Adipose tissue (tissue), 3 donors: ENCODE data around the gene ZDHHC24. TPM values are rescaled to one million over a fixed set of nuclear protein-coding genes. Genes with fewer than 3 reads are reported as not detected.
A peak's percentile ranks its signal among the peaks of the same experiment; 100 is the strongest.
"Not testable (repeated sequence)": the region's sequence is repeated elsewhere in the genome, so short reads cannot be mapped to it uniquely, and the experiment has no call there.

ENCODE experiments used
- H3K27ac ChIP-seq: one replicate; pipeline ENCODE4 v1.5.1; 2013; ENCODE audit warnings: low read depth, low read length
- WGBS, 3 donors: extraction: QIAGEN DNeasy Blood & Tissue Kit; methylation state at CpG; one replicate each; pipeline ENCODE4 v1.1.7; 2013; 5-methylcytosine and 5-hydroxymethylcytosine counted together
- polyA plus RNA-seq, 3 donors: library from polyadenylated mRNA; stranded (reverse); fragments of 200-250 nt; gene quantifications; one replicate each; pipeline ENCODE4 v1.2.3, GENCODE V29; 2013
- donor health status: healthy with polysubstance abuse.
- donor health status: Bipolar disorder and iron deficiency.
- donor health status: healthy.

ZDHHC24 gene, protein sequence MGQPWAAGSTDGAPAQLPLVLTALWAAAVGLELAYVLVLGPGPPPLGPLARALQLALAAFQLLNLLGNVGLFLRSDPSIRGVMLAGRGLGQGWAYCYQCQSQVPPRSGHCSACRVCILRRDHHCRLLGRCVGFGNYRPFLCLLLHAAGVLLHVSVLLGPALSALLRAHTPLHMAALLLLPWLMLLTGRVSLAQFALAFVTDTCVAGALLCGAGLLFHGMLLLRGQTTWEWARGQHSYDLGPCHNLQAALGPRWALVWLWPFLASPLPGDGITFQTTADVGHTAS
- polyA plus RNA-seq = 10 to 100 TPM in 2 of 3 donors, 1 to 10 TPM in 1; 8.2 to 12.2 (median 10.8) TPM

DNA sequence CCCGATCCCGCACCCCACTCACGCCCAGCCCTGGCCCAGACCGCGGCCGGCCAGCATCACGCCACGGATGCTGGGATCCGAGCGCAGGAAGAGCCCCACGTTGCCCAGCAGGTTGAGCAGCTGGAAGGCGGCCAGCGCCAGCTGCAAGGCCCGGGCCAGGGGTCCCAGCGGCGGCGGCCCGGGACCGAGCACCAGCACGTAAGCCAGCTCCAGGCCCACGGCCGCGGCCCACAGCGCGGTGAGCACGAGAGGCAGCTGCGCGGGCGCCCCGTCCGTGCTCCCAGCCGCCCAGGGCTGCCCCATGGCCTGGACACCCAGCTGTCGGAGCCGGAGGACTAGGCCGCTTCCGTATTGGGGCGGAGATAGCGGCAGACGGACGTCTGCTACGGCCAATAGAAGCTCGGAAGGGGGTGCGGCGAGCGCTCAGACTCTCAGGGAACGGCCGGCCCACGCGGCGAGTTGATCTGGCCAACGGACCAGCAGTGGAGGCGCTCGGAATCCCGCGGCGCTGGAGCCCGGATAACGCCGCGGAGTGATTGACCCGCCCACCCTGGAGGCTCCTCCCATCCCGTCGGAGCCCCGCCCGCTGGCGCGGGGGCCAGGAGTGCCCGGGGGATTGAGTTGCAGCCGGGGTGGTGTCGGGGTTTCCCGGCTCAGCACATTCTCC, at the start of gene ZDHHC24:
Gene ZDHHC24, minus strand, starts transcription at position 348 of the 667 bp plus-strand sequence. Its CDS starts 45 bp downstream, at position 303.
- 0% methylated on average over 62 to 71 of the region's 71 CpGs for WGBS, 3 donors
- no peak within 1 kb of the TSS for H3K27ac ChIP-seq

DNA sequence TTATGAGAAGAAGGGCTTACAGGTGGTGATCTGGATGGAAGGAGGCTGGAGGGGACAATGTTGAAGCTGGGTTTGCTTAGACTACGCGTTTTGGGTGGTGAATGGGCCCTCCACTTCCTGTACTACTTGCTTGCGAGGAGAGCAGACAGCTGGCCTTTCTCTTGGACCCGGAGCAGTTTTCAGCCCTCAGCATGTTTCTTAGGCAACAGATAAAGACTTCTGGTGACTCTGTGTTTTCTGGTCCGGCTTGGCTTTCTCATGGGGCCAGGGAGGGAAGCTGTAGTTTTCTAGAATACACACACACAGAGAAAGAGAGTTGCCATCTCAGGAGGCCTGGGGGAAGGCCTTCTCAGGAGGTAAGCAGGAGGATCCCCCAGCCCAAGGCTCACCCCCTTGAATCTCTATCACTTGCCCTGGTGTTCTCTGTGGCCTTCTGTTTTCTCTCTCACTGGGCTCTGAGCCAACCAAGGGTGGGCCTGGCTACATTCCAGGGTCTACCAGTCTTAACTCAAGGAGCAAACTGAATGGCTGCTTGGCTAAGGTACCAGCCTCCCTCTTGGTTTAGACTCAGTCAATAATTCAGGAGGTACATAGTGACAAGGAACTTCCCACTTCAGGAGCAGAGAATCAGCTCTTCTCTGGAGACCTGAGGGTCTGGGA, 49.5 kb upstream of the ZDHHC24 start:
- 22 to 65% (median 41%) methylated on average over 5 of the region's 5 CpGs for WGBS, 3 donors

DNA sequence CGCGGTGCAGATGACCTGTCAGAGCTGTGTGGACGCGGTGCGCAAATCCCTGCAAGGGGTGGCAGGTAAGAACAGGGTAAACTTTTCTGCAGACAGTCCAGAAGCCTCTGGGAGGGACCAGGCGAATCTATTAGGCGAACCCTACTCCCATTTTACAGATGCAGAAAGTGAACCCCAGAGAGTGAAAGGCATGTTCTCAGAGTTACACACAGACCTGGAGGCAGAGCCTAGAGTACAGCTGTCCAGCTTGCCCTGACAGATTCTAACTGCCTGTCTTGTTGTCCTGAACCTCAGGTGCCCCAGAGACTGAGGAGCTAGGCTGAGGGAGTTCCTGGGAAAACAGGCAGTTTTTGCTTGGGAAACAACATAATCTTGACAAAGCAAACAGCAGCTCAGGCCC, 47.8 kb upstream of the ZDHHC24 start:
- H3K27ac ChIP-seq = no peak overlapping the region
- WGBS, 3 donors = 51 to 65% (median 60%) methylated on average over 7 of the region's 7 CpGs

More for the DNA sequence above, 49.5 kb upstream of the ZDHHC24 start:
- H3K27ac ChIP-seq = no peak overlapping the region

DNA sequence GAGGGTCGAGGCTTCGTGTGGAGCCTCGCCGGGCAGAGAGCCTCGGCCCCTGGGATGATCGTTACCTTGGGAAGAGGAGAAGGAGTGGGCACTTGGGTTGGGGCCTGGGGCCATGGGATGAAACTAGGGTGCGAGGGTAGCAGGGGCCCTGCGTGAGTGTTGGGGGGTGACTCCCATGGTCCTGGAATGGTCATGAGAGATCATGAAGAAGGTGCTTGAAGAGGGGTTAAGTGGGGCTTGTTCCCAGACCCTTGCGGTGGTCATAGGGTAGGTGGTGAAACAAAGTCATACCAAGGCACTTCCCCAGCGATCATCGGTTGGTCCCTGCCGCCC, 47.4 kb upstream of the ZDHHC24 start:
- no peak overlapping the region for H3K27ac ChIP-seq
- WGBS, 3 donors = 6 to 16% (median 7%) methylated on average over 12 of the region's 12 CpGs

DNA sequence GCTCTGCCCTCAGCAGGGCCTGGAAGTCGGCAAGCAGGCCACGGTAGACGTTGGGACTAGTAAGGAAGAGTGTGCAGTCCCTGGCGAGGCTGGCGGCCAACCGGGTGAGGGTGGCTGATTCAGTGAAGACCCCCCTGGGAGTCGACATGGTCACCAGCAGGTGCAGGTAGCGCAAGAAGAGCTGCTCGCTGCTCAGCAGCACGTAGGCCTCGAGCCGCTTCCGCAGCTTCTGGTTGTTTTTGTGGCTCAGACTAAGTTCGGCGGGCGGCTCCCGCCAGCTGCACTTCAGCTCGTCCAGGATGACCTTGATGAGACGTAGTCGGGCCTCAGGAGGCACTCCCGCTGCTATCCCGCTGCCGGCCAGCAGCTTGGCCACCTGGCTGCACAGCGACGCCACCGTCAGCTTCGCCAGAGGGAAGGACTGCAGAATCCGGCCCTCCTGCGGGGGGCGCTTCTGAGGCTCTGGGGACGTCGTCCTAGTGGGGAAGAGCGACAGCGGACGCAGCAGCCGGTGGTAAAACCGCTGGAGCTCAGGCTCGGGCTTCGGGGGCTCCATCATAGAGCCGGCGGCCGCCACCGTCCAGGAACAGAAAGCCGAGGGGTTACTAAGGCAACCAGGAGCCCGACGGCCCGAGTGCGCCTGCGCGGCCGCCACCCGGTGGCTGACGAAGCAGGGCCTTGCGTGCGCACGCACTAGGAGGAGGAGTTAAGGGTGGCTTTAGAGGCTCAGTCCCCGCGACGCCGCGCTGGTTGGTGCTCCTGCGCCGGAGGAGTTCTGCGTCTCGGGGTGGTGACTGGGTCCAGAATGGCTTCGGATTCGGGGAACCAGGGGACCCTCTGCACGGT, 46.8 kb upstream of the ZDHHC24 start, which contains the start of the genes CCDC87 and CCS:
Gene CCDC87, minus strand, starts transcription at position 607 of the 846 bp plus-strand sequence. Its CDS starts 48 bp downstream, at position 559.
Gene CCS, plus strand, starts transcription at position 729 of the 846 bp plus-strand sequence. Its CDS starts 77 bp downstream, at position 806.
- WGBS, 3 donors = 12 to 17% (median 14%) methylated on average over 65 to 68 of the region's 68 CpGs
- H3K27ac ChIP-seq = peak within 1 kb of the TSS; percentile 47

DNA sequence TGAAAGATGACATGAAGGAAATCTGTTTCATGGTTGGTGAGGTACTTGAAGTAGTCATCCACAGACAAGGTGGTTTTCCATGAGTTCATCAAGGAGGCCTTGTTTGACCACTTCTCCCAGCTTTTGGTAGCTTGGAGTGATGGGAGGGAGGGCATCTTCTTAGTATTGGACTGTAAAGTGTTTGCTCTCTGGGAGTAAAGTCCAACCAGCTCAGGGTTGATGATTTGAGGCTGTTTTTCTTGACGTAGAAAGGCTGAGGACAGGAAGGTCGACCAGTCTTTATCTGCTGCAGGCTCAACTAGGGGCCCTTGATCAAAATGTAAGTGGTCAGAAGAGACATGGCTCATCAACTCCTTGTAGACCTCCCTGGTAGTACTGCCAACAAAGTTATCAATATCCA, 45.3 kb upstream of the ZDHHC24 start:
- no peak overlapping the region for H3K27ac ChIP-seq
- WGBS, 3 donors = 66 to 91% (median 89%) methylated on average over 2 of the region's 2 CpGs

DNA sequence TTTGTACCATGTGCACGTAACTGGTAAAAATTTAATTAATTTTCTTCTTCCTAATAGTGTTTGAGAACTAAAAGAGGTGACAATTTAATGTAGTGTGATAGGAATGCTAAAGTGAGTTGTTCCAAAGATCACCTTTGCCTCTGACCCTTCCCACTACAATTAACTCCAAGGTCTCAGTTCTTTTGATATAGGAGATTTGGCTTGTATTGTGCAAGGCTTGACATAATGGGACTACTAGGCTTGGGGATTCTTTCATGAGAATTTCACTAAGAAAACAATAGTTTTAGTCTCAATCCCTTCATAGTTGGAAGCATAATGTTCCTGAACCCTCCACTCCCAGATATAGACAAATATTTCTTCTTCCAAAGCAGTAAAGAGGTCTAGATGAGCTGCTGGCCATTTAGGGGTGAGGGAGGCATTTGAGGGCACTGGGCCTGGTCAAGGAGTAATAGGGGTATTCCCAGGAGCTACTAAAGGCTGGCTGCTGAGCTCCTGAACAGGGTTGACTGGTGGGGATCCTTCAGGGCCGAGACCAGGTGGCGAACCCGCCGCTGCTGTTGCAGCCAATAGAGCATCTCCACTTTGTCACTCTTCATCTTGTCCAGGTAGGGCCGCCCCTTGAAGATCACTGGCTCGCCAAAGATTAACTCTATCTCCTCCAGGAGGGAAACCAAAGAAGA, 44.3 kb upstream of the ZDHHC24 start:
- H3K27ac ChIP-seq = no peak overlapping the region
- WGBS, 3 donors = 95 to 99% (median 97%) methylated on average over 7 of the region's 7 CpGs

DNA sequence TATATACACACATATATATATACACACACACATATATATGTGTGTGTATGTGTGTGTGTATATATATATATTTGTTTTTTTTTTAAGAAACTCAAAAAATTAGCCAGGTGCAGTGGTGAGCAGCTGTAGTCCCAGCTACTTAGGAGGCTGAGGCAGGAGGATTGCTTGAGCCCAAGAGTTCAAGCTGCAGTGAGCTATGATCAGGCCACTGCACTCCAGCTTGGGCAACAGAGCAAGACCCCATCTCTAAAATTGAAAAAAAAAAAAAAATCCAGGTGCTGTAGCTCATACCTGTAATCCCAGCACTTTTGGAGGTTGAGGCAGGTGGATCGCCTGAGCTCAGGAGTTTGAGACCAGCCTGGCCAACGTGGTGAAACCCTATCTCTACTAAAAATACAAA, 43.5 kb upstream of the ZDHHC24 start:
- 66 to 81% (median 67%) methylated on average over 2 of the region's 2 CpGs for WGBS, 3 donors
- H3K27ac ChIP-seq = not testable (repeated sequence)

DNA sequence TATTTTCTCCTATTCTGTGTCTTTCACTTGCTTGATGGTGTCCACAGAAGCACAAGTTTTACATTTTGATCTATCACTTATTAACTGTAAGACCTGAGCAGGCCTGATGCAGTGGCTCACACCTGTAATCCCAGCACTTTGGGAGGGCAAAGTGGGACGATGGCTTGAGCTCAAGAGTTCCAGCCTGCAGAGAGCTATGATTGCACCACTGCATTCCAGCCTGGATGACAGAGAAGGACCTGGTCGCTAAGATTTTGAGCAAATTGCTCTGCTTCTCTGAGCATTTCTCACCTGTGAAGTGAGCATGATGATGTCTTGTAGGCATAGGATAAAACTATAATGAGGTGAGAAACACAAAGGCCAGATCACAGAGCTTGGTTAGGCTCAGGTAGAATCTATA, 40.3 kb upstream of the ZDHHC24 start:
- 62 to 68% (median 62%) methylated on average over 2 of the region's 2 CpGs for WGBS, 3 donors
- no peak overlapping the region for H3K27ac ChIP-seq

DNA sequence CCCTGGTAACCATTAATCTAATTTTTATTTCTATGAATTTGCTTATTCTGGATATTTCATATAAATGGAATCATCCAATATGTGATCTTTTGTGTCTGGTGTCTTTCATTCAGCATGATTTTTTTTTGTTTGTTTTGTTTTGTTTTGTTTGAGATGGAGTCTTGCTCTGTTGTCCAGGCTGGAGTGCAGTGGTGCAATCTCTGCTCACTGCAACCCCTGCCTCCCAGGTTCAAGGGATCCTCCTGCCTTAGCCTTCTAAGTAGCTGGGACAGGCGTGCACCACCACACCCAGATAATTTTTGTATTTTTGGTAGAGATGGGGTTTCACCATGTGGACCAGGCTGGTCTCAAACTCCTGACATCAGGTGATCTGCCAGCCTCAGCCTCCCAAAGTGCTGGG, 39.6 kb upstream of the ZDHHC24 start:
- WGBS, 3 donors = 81 to 100% (median 91%) methylated on average over 1 of the region's 1 CpG
- H3K27ac ChIP-seq = not testable (repeated sequence)

DNA sequence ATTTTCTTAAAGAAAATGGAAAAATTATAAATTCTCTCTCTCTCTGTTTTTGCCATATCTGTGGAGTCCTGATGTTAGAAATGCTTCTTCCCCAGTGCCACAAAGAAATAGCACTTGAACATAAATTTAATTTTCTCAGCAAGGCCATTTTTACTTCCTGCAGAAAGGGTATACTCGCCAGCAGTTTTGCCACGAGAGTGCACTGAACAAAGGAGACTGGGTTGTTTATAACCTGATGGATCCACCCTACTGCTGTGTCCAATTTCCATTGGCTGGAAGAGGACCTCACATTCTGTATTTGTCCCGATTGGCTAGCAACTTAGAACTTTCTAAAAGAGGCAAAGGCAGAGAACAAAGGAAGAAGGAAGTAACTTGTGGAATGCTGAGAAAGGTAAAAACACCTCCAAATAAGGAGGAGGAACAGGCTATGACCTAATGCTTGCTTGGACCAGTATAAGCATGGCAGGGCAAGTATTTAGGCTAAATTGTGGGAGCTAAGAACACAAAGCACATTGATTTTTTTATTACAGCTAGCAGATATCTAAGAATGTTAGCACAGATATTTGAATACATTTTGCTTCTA, 36.8 kb upstream of the ZDHHC24 start:
- 80 to 91% (median 85%) methylated on average over 3 of the region's 3 CpGs for WGBS, 3 donors

DNA sequence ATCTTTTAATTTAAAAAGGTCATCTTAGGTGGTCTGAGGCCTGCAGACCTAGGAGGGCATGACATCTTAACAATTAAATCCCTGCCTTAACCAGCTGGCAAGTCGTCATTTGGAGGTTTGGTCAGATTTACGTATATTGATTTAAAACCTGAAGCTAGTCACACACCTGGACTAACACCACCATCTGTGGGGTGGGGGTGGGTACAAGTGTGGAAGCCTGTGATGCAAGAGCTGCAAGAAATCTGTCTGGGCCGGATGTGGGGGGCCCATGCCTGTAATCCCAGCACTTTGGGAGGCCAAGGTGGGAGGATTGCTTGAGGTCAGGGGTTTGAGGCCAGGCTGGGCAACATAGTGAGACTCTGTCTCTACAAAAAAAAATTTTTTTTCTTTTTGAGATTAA, 35.4 kb upstream of the ZDHHC24 start:
- no peak overlapping the region for H3K27ac ChIP-seq
- WGBS, 3 donors = 70 to 85% (median 85%) methylated on average over 3 of the region's 3 CpGs

More for the DNA sequence above, 36.8 kb upstream of the ZDHHC24 start:
- not testable (repeated sequence) for H3K27ac ChIP-seq

DNA sequence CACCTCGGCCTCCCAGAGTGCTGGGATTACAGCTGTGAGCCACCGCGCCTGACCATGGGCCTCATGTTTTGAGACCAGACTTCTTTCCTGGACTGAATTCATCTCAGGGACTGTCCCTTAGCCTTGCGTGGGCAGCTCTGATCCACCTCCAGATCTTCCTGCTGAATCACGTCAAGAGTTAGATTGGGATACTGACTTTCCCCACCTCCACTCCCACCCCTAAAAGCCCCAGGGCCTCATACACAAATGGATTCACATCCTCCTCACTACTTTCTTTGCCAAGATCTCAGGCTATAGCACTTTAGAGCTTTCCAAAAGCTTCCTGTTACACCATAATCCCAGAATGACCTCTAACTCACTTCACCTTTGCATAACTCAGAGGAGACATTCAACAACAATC, 35.0 kb upstream of the ZDHHC24 start:
- no peak overlapping the region for H3K27ac ChIP-seq
- WGBS, 3 donors = 63 to 78% (median 72%) methylated on average over 5 of the region's 5 CpGs

DNA sequence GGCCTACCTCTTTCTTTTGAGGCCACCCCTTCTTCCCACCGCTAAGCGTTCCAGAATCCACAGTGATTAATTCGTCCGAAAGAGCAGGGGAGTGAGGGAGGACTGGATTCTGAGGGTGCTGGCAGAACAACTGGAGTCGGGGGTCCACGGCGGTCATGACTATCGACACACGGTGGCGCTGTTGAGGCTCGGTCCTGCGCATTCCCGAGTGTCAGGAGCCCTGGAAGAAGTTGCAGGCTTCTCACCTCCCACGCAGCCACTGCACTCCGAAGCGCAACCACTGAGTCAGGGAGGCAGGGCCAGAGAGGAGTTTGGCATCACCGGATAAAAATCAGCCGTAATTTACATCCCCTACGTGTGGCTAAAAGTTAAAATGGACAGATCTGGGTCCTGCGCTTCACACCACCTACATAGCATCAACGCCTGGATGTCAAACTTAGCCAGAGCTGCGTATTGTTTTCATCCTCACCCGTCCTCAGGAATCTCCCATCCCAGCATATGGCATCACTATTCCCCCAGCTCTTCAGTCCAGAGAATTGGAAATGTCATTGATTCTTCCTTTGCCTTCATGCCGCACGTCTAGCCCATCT, 33.3 kb upstream of the ZDHHC24 start:
- WGBS, 3 donors = 15 to 18% (median 15%) methylated on average over 25 of the region's 25 CpGs
- no peak overlapping the region for H3K27ac ChIP-seq

DNA sequence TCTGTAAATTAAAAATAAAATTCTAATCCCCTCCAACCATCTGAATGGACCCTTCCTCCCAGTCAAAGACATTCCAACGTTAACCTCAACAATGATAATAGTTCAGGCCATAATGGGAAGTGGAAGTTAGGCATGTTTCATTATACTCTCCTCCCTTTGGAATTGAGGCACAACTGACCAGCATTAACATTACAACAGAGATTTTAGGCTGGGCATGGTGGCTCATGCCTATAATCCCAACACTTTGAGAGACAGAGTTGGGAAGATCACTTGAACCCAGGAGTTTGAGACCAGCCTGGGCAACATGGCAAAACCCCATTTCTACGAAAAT, 25.0 kb upstream of the ZDHHC24 start:
- WGBS, 3 donors = 67 to 81% (median 70%) methylated on average over 2 of the region's 2 CpGs
- H3K27ac ChIP-seq = no peak overlapping the region

DNA sequence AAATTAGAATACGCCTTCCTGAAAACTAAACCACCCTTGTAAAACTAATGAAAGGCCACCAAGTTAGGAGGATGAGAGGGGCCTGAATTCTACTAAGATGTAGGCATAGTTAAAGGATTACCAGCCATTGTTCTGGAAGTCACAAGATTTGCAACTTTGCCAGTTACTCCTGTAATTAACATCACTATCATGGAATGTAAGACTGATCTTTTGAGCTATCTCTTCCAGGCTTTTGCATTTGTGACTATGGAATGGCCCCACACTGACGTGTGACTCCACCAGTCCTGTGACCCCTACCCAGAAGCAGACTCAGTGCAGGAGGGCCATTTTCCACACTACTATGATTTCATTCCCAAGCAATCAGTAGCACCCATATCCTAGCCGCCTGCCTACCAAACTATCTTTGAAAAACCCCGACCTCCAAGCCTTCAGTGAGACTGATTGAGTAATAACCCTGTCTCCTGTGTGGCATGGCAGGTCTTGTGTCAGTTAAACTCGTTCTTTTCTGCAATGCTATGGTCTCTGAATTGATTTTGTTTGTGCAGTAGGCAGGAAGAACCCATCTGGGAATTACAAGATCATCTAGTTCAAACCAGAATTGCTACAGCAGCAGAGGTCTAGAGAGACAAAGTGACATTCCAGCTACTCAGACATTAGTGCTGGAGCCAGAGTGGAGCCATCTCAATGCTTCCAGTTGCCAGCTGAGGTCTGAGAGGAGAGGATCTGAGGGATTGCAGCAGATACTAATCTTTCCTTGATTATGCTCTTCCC, 24.4 kb upstream of the ZDHHC24 start:
- WGBS, 3 donors = 51 to 57% (median 52%) methylated on average over 5 of the region's 5 CpGs

DNA sequence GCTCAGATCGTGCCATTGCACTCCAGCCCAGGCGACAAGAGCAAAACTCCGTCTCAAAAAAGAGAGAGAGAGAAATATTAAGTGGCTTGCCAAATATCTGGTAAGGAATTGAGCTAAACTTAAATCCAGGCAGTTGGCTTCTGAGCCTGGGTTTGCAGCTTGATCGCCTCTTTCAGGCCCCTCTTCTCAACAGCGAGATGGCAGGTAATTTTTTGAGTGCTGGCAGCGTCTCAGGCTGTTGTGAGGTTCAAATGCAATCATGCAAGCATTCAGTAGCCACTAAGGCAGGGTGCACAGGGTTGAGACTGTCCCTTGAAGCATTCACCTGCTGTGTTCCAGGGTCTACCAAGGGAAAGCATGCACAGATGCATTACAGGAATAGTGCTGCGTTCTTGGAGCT, 23.2 kb upstream of the ZDHHC24 start:
- no peak overlapping the region for H3K27ac ChIP-seq
- 82 to 89% (median 83%) methylated on average over 7 of the region's 7 CpGs for WGBS, 3 donors

More for the DNA sequence above, 24.4 kb upstream of the ZDHHC24 start:
- H3K27ac ChIP-seq = no peak overlapping the region
